ENCODE results near the gene TPM2. TPM values are rescaled to one million over a fixed set of nuclear protein-coding genes. Genes with fewer than 3 reads are reported as not detected.

TPM2 gene
- total RNA-seq, 1 experiment from 2014 or later, result 544 TPM

DNA sequence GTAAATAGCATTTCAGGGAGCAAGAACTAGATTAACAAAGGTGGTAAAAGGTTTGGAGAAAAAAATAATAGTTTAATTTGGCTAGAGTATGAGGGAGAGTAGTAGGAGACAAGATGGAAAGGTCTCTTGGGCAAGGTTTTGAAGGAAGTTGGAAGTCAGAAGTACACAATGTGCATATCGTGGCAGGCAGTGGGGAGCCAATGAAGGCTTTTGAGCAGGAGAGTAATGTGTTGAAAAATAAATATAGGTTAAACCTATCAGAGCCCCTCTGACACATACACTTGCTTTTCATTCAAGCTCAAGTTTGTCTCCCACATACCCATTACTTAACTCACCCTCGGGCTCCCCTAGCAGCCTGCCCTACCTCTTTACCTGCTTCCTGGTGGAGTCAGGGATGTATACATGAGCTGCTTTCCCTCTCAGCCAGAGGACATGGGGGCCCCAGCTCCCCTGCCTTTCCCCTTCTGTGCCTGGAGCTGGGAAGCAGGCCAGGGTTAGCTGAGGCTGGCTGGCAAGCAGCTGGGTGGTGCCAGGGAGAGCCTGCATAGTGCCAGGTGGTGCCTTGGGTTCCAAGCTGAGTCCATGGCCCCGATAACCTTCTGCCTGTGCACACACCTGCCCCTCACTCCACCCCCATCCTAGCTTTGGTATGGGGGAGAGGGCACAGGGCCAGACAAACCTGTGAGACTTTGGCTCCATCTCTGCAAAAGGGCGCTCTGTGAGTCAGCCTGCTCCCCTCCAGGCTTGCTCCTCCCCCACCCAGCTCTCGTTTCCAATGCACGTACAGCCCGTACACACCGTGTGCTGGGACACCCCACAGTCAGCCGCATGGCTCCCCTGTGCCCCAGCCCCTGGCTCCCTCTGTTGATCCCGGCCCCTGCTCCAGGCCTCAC, 16.3 kb downstream of the TPM2 start, which contains the start of gene CA9:
Gene CA9 (plus strand): TSS at position 797 of the 893 bp plus-strand sequence. CDS start 32 bp downstream, at position 829.
- peak; percentile 8; the same call in 1 of the 2 replicates for ATAC-seq
- Histone ChIP-seq H3K36me3 (ENCODE audit: control insufficient read depth, insufficient read depth, low read length) (no peaks in the 10 kb centered on the region), H3K9me3 (ENCODE audit: control insufficient read depth, insufficient read depth, low read depth, low read length) (no peaks in the 10 kb centered on the region), H3K4me3 (ENCODE audit: low read depth in 2 of 2, low read length in 2 of 2) (no peak within 1 kb of the TSS), H3K27me3 (ENCODE audit: control insufficient read depth, insufficient read depth, low read length) (no peaks in the 10 kb centered on the region), H3K4me1 (ENCODE audit: control insufficient read depth, insufficient read depth, low read length) (no peaks in the 10 kb centered on the region; the same call in 1 of the 2 replicates), H3K27ac (ENCODE audit: low read length) (no peak within 1 kb of the TSS)
- in situ Hi-C loops (cut with HindIII; ENCODE audit: low pct_unique_long_range_greater_than_20kb, low sequenced_read_pairs), result no loop called here
- no peak for DNase-seq (ENCODE audit: low read depth, low spot score)
- TF ChIP-seq, protein P1, sequence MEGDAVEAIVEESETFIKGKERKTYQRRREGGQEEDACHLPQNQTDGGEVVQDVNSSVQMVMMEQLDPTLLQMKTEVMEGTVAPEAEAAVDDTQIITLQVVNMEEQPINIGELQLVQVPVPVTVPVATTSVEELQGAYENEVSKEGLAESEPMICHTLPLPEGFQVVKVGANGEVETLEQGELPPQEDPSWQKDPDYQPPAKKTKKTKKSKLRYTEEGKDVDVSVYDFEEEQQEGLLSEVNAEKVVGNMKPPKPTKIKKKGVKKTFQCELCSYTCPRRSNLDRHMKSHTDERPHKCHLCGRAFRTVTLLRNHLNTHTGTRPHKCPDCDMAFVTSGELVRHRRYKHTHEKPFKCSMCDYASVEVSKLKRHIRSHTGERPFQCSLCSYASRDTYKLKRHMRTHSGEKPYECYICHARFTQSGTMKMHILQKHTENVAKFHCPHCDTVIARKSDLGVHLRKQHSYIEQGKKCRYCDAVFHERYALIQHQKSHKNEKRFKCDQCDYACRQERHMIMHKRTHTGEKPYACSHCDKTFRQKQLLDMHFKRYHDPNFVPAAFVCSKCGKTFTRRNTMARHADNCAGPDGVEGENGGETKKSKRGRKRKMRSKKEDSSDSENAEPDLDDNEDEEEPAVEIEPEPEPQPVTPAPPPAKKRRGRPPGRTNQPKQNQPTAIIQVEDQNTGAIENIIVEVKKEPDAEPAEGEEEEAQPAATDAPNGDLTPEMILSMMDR (IDR thresholded peaks at IDR 0.05), result no peak
- TF ChIP-seq SIN3A (IDR thresholded peaks at IDR 0.05; ENCODE audit: borderline replicate concordance, insufficient read depth, low read depth, low read length) (no peak), TCF7L2 (IDR thresholded peaks at IDR 0.05; ENCODE audit: low read depth, low read length) (no peak), POLR2AphosphoS5 (IDR thresholded peaks at IDR 0.05; ENCODE audit: low read depth, low read length) (no peak)
- TF ChIP-seq, protein P2, sequence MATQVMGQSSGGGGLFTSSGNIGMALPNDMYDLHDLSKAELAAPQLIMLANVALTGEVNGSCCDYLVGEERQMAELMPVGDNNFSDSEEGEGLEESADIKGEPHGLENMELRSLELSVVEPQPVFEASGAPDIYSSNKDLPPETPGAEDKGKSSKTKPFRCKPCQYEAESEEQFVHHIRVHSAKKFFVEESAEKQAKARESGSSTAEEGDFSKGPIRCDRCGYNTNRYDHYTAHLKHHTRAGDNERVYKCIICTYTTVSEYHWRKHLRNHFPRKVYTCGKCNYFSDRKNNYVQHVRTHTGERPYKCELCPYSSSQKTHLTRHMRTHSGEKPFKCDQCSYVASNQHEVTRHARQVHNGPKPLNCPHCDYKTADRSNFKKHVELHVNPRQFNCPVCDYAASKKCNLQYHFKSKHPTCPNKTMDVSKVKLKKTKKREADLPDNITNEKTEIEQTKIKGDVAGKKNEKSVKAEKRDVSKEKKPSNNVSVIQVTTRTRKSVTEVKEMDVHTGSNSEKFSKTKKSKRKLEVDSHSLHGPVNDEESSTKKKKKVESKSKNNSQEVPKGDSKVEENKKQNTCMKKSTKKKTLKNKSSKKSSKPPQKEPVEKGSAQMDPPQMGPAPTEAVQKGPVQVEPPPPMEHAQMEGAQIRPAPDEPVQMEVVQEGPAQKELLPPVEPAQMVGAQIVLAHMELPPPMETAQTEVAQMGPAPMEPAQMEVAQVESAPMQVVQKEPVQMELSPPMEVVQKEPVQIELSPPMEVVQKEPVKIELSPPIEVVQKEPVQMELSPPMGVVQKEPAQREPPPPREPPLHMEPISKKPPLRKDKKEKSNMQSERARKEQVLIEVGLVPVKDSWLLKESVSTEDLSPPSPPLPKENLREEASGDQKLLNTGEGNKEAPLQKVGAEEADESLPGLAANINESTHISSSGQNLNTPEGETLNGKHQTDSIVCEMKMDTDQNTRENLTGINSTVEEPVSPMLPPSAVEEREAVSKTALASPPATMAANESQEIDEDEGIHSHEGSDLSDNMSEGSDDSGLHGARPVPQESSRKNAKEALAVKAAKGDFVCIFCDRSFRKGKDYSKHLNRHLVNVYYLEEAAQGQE (IDR thresholded peaks at IDR 0.05; ENCODE audit: insufficient read depth in 1 of 2, low read depth in 2 of 2, low read length in 1 of 2), result no peak
- intact Hi-C loops (cut with micrococcal nuclease; ENCODE audit: unreplicated experiment), result no loop called here
- POLR2A ChIA-PET, result interaction anchor here (0.5 kb wide), 2 partner anchors 13 to 46 kb away, joined by 3 to 10 read pairs; no protein-coding TSS in a partner anchor
- CTCF ChIA-PET, result interaction anchor here (1.4 kb wide), 1 partner anchor 10 kb away, joined by 5 read pairs; no protein-coding TSS in a partner anchor
- no TSS peak for BruUV-seq (replicated peaks)

DNA sequence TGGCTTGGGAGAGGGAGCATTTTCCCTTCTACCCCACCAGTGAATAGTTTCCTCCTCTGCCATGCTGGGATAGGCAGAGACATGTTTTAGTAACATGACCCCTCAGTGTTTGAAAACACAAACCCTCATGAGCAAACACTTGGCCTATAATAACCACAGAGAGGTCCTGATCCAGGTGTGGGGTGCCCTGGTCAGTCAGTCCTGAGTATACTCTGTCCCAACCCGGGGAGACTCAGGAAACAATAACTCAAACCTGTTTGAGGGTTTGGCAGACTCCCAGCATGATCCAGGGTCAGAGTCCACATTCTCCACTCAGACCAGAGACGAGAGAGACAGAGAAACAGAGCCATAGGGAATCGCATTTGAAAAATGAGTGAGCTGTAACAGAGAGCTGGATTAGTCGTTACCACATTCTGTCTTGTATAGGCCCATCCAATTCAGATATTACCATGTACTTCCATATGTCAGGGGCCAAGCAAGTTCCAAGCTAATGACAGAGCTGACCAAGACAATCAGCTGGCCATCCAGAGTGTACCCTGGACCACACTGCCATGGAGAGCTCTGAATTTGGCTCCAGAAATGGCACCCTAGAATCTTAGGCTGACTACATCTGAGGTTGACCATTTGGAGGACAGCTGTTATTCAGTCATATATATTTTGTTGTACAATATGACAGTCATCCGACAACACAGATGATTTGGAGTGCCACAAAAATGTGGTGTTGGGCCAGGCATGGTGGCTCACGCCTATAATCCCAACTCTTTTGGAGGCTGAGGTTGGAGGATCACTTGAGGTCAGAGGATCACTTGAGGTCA, 20.2 kb downstream of the TPM2 start:
- intact Hi-C loops (cut with micrococcal nuclease; ENCODE audit: unreplicated experiment), result no loop called here
- POLR2A ChIA-PET, result interaction anchor here (1.1 kb wide), 1 partner anchor 9 kb away, joined by 3 read pairs; no protein-coding TSS in a partner anchor
- H3K36me3 ChIP-seq (ENCODE audit: control insufficient read depth, insufficient read depth, low read length), result no peaks in the 10 kb centered on the region
- H3K4me1 ChIP-seq (ENCODE audit: control insufficient read depth, insufficient read depth, low read length), result peaks cover 8% of the 10 kb centered on the region
- no peak overlapping the region for H3K27ac ChIP-seq (ENCODE audit: low read length)
- H3K4me3 ChIP-seq (ENCODE audit: low read depth in 2 of 2, low read length in 2 of 2), result no peak overlapping the region
- DNase-seq (ENCODE audit: low read depth, low spot score) (no peak), ATAC-seq (no peak)
- no peak for TF ChIP-seq SIN3A (IDR thresholded peaks at IDR 0.05; ENCODE audit: borderline replicate concordance, insufficient read depth, low read depth, low read length)
- TF ChIP-seq, protein P2 (IDR thresholded peaks at IDR 0.05; ENCODE audit: insufficient read depth in 1 of 2, low read depth in 2 of 2, low read length in 1 of 2), result no peak
- TF ChIP-seq, protein P1 (IDR thresholded peaks at IDR 0.05), result no peak
- in situ Hi-C loops (cut with HindIII; ENCODE audit: low pct_unique_long_range_greater_than_20kb, low sequenced_read_pairs), result no loop called here
- BruUV-seq (replicated peaks), result no TSS peak
- H3K27me3 ChIP-seq (ENCODE audit: control insufficient read depth, insufficient read depth, low read length), result no peaks in the 10 kb centered on the region
- no peaks in the 10 kb centered on the region for H3K9me3 ChIP-seq (ENCODE audit: control insufficient read depth, insufficient read depth, low read depth, low read length)
- CTCF ChIA-PET, result no interaction called here

Data from Panc1 (cell line).